ENCODE measurements around the gene CTSV.
"Not testable (repeated sequence)": the region's sequence is repeated elsewhere in the genome, so short reads cannot be mapped to it uniquely, and the experiment has no call there.

The CTSV gene

DNA sequence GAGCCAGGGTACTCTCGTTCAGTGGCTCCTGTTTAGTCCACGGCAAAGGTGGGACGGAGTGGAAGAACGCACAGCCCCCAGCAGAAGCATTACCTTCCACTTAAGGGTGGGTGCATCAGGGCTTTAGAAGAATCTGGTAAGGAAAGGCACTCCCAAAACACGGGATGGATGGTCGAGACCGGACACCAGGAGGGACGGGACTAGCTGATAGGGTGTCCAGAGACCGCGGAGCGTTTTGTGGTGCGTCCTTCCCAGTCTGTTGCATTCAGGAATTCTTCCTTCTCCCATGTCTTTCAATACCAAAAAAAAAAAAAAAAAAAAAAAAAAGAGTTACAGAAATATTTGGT lies 545 bp upstream of the CTSV start:
- DNase-seq, result no peak

DNA sequence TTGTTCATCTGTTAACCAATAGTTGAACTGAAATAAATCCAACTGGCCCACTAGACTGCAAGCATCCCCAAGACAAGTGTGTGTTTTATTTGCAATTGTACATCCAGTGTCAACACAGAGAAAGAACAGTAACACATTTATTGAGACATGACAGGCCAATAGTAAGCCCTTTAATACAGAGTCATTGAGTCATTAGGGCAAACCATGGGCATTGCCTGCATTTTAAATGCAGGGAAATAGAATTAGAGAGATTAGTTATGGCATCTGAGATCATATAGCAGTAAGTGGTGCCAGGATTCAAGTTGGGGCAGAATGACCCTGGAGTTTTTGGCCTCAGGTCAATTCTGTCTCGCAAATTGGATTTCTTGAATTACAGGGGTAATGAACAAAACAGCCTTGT lies 15.4 kb downstream of the CTSV start:
- not testable (repeated sequence) for DNase-seq

DNA sequence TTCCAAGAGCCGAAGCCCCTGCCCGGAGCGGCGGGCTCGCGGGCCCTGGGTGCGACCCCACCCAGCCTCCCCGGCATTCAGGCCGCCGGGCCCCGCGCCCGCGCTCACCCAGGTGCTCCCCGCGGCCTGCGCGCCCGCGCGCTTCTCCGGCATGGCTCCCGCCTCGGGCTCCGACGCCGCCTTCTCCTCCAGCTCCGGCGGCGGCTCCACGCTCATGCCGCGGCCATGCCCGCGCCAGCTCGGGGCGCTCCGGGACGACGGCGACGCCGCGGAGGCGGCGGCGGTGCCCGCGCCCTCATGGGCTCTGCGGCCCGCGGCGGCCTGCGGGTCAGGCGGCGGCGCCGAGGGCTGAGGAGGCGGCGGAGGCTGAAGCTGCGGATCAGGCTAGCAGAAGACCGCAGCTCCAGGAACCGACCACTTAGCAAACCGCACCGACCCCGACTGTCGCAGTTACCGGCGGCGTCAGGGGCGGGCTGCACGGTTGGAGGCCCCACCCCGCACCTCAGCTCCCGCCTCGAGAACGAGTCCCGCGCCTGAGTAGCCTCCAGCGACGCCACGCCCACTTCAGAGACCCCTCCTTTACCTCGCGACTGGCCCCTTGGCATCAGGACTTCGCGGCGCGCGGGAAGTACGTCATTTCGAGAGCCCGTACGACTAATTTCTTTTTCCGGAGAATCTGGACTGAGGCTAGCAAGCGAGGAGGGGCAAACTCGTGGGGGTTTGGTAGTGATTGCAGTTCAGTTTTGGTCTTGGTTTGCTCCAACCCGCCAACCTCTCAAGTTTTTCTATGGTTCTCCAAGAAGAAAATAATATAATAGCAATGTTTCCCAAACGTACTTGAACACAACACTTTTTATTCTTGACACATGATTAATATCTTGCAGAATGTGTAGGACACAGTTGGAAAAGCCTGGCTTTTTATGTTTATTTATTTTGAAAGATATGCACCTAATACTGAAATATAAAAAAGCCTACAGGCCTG lies 25.5 kb downstream of the CTSV start:
- peak; percentile 70 for DNase-seq

DNA sequence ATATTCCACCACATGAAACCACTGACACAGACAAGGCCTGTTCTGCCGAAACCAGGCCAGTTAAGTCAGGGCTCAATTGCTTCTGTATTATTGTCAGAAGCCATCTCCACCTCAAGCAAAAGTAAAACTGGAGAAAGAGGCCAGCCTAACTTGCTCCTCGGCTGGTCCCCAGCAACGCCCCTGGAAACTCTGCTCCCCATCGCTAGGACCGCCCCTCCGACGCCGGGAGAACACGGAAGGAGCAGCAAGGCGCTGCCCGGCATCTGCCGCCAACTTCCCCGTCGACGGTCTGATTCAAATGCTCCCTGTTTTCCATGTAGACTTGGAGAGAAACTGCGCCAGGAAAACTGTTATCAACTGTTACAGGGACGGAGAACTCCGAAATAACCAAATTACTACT lies 26.3 kb downstream of the CTSV start:
- not testable (repeated sequence) for DNase-seq

DNA sequence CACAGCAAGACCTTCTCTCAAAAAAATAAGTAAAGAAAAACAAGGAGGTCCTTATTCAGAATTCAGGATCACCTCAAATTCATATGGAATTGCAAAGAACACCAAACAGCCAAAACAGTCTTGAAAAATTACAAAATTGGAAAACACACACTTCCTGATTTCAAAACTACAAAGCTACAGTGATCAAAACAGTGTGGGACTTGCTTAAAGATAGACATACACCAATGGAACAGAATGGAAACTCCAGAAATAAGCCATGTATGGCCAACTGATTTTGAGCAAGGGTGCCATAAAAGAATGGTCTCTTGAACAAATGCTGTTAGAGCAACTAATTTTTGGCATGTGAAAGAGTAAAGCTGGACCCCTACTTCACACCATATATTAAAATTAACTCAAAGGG lies 36.7 kb downstream of the CTSV start:
- not testable (repeated sequence) for DNase-seq

DNA sequence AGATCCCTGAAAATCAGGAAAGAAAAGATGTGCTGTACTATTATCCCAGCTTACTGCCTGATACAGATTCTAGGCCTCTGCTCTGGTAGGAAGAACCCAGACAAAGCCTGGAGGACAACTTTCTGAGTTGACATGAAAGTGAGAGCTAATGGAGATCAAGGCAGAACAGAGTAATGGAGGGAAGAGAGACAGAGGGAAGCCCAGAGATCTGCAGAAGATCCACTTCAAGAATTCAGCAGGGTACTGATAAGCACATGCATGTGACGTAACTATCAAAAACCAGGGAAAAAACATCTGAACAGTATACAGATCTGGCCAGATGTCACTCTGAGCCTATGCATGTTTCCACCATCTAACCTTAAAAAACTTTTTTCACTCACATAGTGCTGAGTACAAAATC lies 37.6 kb downstream of the CTSV start:
- not testable (repeated sequence) for DNase-seq

DNA sequence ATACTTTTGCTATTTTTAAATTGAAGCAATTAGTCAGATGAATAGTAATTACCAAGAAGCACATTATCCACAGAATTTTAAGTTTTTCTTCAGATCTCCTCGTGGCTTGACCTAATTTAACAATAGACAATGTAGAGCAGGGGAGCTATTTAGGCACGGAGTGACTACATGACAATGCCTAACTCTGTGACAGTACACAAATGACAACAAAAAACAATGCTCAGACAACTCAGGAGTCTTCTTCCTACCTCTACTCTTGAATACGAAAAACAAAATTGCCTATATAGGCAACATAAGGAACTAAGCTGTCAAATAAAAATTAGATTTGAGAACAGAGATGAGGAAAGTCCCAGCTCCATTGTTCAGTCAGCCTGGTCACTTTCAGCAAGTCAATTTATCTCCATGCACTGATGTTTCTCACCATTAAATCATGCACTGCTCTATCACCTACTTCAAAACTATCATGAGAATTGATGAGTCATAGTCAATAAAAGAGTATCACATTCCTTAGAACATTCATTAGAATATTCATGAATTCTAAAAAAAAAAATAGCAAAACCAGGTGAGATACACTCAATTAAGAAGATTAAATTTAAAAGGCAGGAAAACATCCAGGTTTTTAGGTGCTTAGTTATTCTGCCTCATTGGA lies 38.7 kb downstream of the CTSV start:
- not testable (repeated sequence) for DNase-seq

DNA sequence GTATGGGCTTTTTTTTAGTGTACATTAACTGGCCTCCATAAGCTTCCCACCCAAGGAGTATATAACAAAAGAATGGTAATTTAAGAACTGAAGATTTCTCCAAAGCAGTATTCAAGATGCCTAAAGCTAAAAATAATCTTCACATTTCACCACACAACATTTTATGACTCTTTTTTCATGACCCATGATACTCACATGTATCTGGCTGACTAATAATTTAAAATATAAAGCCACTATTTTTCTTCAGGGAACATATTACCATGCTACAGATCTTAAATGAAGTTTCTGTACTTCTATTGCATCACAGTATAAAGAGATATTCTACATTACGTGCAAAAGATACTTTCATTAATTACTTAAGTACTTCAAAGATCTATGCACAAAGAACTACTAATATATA lies 39.2 kb downstream of the CTSV start:
- not testable (repeated sequence) for DNase-seq

DNA sequence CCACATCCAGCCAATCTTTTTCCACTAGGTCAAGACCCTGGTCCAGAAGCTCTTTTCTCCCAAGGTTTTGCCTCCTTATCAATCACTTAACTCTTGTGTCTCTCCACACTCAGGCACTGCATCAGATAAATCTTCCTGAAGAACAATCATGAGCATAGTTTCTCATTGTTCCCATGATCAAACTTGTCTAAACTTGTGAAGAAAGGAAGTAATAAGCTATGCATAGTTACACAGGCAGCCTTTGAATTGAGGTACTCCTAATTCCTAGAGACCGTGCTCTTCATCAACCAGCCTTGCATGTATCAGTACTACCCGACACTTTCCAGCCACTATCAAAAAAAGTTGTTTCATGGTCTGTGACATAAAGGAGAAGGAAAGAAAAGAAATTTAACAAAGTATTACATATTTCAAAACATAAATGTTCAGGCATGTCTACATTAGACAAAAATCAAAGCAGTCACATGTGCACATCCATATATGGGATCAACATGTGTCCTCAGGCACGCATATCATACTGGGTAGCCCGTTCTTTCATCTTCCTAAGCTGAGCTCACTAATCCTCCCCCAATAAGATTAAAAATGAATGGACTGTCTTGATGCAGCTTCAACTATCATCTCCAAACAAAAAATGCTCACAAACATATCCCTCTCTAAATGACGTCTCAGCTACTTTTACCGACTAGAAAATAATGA lies 41.8 kb downstream of the CTSV start:
- not testable (repeated sequence) for DNase-seq

DNA sequence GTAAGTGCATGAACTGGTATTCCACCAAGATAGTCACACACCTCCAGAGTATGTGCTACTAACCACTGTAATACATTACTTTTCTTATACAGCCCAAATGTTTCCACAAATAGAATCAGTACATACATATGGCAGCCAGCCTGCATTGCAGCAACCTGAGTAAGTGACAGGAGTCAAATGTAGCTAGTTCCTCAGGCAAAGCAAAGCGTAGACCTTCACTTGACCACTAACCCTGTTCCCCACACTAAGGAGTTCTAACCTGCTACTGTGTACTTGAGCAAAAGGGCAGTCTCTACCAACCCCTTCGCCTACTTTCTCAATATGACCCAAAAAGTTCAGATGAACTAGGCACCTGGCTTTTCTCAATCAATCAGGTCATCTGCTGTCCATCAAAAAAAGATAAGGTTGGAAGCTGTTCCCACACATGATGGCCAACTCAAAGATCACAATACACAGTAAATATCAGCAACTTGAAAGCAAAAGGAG lies 44.4 kb downstream of the CTSV start:
- DNase-seq, result not testable (repeated sequence)

DNA sequence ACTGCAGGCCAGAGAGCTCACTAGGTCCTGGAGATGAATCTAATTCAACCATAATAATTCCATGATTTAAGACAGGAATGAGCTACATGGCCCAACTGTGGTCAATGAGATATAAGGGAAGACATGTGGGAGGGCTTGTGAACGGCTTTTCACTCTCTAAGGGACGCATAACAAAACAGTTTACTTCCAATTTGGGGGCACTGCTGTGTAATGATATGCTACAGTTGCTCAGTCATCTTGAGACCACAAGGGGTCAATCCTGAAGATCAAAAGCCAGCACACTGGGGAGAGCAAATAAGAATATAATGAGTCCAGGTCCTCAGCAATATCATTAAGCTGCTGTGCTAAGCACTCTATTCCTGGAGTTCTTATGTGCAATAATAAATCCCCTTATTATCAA lies 46.6 kb downstream of the CTSV start:
- DNase-seq, result peak; percentile 30

DNA sequence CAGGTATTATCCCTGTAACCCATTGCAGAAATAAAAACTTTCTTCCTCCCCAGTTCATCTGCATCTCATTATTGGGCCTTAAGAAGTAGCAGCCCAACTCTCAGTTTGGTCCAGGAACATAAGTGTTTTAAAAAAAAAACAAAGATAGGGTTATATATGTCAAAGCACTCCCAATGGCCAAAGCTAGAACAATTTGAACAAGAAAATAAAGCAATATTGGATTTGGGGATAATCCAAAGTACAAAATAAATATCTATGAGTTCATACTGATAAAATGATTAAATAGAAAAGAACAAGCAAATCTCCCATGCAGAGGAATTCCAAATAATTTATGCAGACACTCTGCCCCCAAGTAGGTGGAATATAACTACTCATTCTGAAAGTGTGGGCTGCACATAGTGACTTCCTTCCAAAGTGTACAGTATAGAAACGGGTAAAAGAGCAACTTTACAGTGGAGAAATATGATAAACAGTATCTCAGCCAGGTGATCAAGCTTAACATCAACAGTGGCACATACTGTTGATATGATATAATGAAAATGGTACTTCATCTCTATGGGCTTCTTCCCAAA lies 49.1 kb downstream of the CTSV start:
- DNase-seq, result not testable (repeated sequence)

DNA sequence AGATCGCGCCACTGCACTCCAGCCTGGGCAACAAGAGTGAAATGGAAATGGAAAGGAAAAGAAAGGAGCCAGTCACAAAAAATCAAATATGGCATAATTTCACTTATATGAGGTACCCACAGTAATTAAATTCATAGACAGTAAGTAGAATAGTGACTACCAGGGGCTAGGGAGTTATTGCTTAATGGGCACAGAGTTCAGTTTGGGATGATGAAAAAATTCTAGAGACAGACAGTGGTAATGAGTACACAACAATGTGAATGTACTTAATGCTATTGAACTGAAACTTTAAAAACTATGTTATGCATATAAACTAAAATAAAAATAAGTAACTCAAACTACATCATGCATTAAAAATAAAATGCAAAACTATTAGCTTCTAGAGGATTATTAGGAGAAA lies 54.1 kb downstream of the CTSV start:
- not testable (repeated sequence) for DNase-seq

DNA sequence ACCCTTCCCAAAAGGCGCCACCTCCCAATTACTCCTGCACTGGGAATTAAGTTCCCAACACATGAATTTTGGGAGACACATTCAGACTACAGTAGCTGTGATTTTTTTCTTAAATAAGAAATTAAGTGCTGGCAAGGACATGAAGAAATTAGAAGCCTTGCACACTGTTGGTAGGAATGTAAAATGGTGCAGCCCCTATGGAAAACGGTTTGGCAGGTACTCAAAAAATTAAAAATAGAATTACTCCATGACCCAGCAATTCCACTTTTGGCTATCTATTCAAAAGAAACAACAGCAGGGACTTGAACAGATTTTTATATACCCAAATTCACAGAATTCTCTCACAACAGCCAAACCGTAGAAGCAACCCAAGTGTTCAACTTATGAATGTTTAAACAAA lies 54.8 kb downstream of the CTSV start:
- DNase-seq, result not testable (repeated sequence)

DNA sequence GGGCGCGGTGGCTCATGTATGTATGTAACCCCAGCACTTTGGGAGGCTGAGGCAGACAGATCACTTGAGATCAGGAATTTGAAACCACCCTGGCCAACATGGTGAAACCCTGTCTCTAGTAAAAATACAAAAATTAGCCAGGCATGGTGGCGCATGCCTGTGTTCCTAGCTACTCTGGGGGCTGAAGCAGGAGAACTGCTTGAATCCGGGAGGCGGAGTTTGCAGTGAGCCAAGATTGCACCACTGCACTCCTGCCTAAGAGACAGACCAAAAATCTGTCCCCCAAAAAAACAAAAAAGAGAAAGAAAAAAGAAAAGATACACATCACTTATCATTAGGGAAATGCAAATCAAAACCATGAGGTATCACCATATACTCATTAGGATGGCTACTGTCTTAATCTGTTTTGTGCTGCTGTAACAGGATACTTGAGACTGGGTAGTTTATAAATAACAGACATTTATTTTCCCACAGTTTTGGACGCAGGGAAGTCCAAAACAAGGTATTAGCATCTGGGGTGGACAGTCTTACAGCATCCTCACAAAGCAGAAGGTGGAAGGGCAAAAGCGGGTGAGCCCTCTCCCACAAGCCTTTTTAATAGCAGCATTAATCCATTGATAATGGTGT lies 55.3 kb downstream of the CTSV start:
- DNase-seq, result not testable (repeated sequence)
